Measurements from ENCODE around the gene LRP1B.

- TF ChIP-seq, protein P1, sequence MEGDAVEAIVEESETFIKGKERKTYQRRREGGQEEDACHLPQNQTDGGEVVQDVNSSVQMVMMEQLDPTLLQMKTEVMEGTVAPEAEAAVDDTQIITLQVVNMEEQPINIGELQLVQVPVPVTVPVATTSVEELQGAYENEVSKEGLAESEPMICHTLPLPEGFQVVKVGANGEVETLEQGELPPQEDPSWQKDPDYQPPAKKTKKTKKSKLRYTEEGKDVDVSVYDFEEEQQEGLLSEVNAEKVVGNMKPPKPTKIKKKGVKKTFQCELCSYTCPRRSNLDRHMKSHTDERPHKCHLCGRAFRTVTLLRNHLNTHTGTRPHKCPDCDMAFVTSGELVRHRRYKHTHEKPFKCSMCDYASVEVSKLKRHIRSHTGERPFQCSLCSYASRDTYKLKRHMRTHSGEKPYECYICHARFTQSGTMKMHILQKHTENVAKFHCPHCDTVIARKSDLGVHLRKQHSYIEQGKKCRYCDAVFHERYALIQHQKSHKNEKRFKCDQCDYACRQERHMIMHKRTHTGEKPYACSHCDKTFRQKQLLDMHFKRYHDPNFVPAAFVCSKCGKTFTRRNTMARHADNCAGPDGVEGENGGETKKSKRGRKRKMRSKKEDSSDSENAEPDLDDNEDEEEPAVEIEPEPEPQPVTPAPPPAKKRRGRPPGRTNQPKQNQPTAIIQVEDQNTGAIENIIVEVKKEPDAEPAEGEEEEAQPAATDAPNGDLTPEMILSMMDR (IDR thresholded peaks at IDR 0.05) = no peak
- TF ChIP-seq, protein P2, sequence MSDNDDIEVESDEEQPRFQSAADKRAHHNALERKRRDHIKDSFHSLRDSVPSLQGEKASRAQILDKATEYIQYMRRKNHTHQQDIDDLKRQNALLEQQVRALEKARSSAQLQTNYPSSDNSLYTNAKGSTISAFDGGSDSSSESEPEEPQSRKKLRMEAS (IDR thresholded peaks at IDR 0.05; ENCODE audit: low read depth) = no peak
- TF ChIP-seq GABPA (IDR thresholded peaks at IDR 0.05; ENCODE audit: low read depth) (no peak), TEAD4 (IDR thresholded peaks at IDR 0.05; ENCODE audit: borderline replicate concordance, insufficient read depth) (no peak), TCF12 (IDR thresholded peaks at IDR 0.05) (no peak), NFIC (IDR thresholded peaks at IDR 0.05; ENCODE audit: borderline replicate concordance) (no peak), FOXJ3 (CRISPR knock-in tag; IDR thresholded peaks at IDR 0.05) (no peak), PBX3 (IDR thresholded peaks at IDR 0.05) (no peak), POLR2AphosphoS5 (IDR thresholded peaks at IDR 0.05; ENCODE audit: low read depth, low read length) (no peak), TAF1 (IDR thresholded peaks at IDR 0.05; ENCODE audit: borderline replicate concordance, low read depth, low read length) (no peak), SMC3 (IDR thresholded peaks at IDR 0.05; ENCODE audit: low read depth, low read length) (no peak), RAD21 (IDR thresholded peaks at IDR 0.05; ENCODE audit: low read length) (no peak)
- TF ChIP-seq, protein P3, sequence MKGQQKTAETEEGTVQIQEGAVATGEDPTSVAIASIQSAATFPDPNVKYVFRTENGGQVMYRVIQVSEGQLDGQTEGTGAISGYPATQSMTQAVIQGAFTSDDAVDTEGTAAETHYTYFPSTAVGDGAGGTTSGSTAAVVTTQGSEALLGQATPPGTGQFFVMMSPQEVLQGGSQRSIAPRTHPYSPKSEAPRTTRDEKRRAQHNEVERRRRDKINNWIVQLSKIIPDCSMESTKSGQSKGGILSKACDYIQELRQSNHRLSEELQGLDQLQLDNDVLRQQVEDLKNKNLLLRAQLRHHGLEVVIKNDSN (IDR thresholded peaks at IDR 0.05; ENCODE audit: borderline replicate concordance, low read depth) = no peak
Measured at GRCh38 chr2:140355511-140356090, 1775.2 kb downstream of the LRP1B start.
